GM12878 (cell line): ENCODE results near the gene REP15. TPM values are rescaled to one million over a fixed set of nuclear protein-coding genes. Genes with fewer than 3 reads are reported as not detected.

Experiments
- ATAC-seq: fragments of 200-7000 bp; cut with Tn5 transposase; 3 replicates; pipeline ENCODE4 v1.9.1; 2020; ENCODE audit warnings: mild to moderate bottlenecking, moderate library complexity
- BruUV-seq: library from RNA; stranded (reverse); fragments of 400-500 nt; replicated peaks from 2 replicates; lab custom pipeline; 2021; lab: Mats Ljungman, UMichigan
- CTCF ChIA-PET: fragments of 300-600 bp; sonication (Branson Sonifier 250); formaldehyde crosslinking; extraction: SDS; loops from one replicate; lab custom pipeline; 2021; ENCODE audit warnings: inconsistent platforms; lab: Yijun Ruan, JAX
- POLR2A ChIA-PET: fragments of 350-600 bp; formaldehyde crosslinking; extraction: SDS; loops from one replicate; lab custom pipeline; 2021; ENCODE audit warnings: inconsistent platforms; lab: Charles Lee
- RAD21 ChIA-PET: fragments of 300-600 bp; sonication (Branson Sonifier 250); formaldehyde crosslinking; loops from one replicate; lab custom pipeline; 2023; ENCODE audit warnings: antibody characterized with exemption; ENCODE audit not compliant: unreplicated experiment; lab: Charles Lee
- SMC1A ChIA-PET: fragments of 300-600 bp; sonication (Branson Sonifier 250); formaldehyde crosslinking; loops from one replicate; lab custom pipeline; 2023; ENCODE audit not compliant: unreplicated experiment, uncharacterized antibody; lab: Charles Lee
- DNase-seq: peaks from one replicate; pipeline ENCODE4 v3.0.0-alpha.2; 2011; ENCODE audit warnings: low read depth, low spot score
- FAIRE-seq: peaks from 3 replicates; lab custom pipeline; 2011; peaks lifted over from hg19 to GRCh38; lab: Jason Lieb, UNC
- H2AFZ ChIP-seq: 2 replicates; pipeline ENCODE4 v1.6.0; 2011; ENCODE audit warnings: low read depth, low read length, control low read depth; ENCODE audit not compliant: control insufficient read depth
- H3K27ac ChIP-seq: 2 replicates; pipeline ENCODE4 v1.5.1; 2011; ENCODE audit warnings: control low read depth; ENCODE audit not compliant: control insufficient read depth, insufficient read depth
- H3K27me3 ChIP-seq, 2 experiments: replicated peaks in 1 of 2; 2 replicates each; pipeline versions ENCODE4 v1.6.0 to v1.6.1; 2011; ENCODE audit warnings: low read length in 1 of 2; ENCODE audit not compliant: control insufficient read depth in 2 of 2, insufficient read depth in 2 of 2
- H3K36me3 ChIP-seq, 2 experiments: 2 replicates each; pipeline ENCODE4 v1.5.1; 2011; ENCODE audit warnings: low read length in 1 of 2; ENCODE audit not compliant: control insufficient read depth in 2 of 2, insufficient read depth in 2 of 2
- H3K4me1 ChIP-seq: 2 replicates; pipeline ENCODE4 v1.6.1; 2011; ENCODE audit warnings: mild to moderate bottlenecking, low read length, moderate library complexity, mixed read lengths; ENCODE audit not compliant: control insufficient read depth, insufficient read depth
- H3K4me2 ChIP-seq: 2 replicates; pipeline ENCODE4 v1.6.0; 2011; ENCODE audit warnings: control low read depth; ENCODE audit not compliant: control insufficient read depth, insufficient read depth
- H3K4me3 ChIP-seq: fragments of 200-600 bp; sonication (generic); 2 replicates; pipeline ENCODE4 v1.5.1; 2016
- H3K79me2 ChIP-seq: 2 replicates; pipeline ENCODE4 v1.6.0; 2011; ENCODE audit warnings: low read length; ENCODE audit not compliant: control insufficient read depth, insufficient read depth
- H3K9ac ChIP-seq: 2 replicates; pipeline ENCODE4 v1.8.0; 2011; ENCODE audit warnings: low read length, control low read depth, mixed read lengths; ENCODE audit not compliant: control insufficient read depth, insufficient read depth
- H3K9me3 ChIP-seq: replicated peaks from 3 replicates; pipeline ENCODE4 v1.5.1; 2011; ENCODE audit warnings: mild to moderate bottlenecking, low read length; ENCODE audit not compliant: control insufficient read depth, insufficient read depth
- H4K20me1 ChIP-seq: 2 replicates; pipeline ENCODE4 v1.6.0; 2011; ENCODE audit not compliant: control insufficient read depth, insufficient read depth
- ETV6 ChIP-seq, 2 experiments: fragments of 450-650 bp in 1 of 2; IDR thresholded peaks in 1 of 2; conservative IDR thresholded peaks in 1 of 2; 2 replicates each; pipeline ENCODE4 v1.6.1; 2014; ENCODE audit warnings: antibody characterized with exemption in 1 of 2, borderline replicate concordance in 1 of 2, low read depth in 1 of 2, mild to moderate bottlenecking in 1 of 2, moderate library complexity in 1 of 2
- IRF5 ChIP-seq: fragments of 450-650 bp; IDR thresholded peaks from 2 replicates; pipeline ENCODE4 v1.6.1; 2017; ENCODE audit warnings: borderline replicate concordance
- KLF5 ChIP-seq: fragments of 450-650 bp; IDR thresholded peaks from 2 replicates; pipeline ENCODE4 v1.6.1; 2014; ENCODE audit warnings: mild to moderate bottlenecking; ENCODE audit not compliant: partially characterized antibody
- PAX5 ChIP-seq: IDR thresholded peaks from 2 replicates; pipeline ENCODE4 v1.6.1; 2011; ENCODE audit warnings: low read depth, low read length, borderline replicate concordance
- PKNOX1 ChIP-seq: fragments of 450-650 bp; IDR thresholded peaks from 2 replicates; pipeline ENCODE4 v1.6.1; 2016; ENCODE audit warnings: mild to moderate bottlenecking
- RAD51 ChIP-seq: fragments of 450-650 bp; IDR thresholded peaks from 2 replicates; pipeline ENCODE4 v1.6.1; 2016; ENCODE audit warnings: moderate library complexity, mild to moderate bottlenecking, inconsistent platforms
- SREBF2 ChIP-seq: IDR thresholded peaks from 2 replicates; pipeline ENCODE4 v1.6.1; 2012; ENCODE audit warnings: mild to moderate bottlenecking, low read length
- ZBTB40 ChIP-seq: fragments of 450-650 bp; IDR thresholded peaks from 2 replicates; pipeline ENCODE4 v1.6.1; 2016; ENCODE audit warnings: mild to moderate bottlenecking, moderate library complexity, borderline replicate concordance
- ZNF207 ChIP-seq: fragments of 450-650 bp; IDR thresholded peaks from 2 replicates; pipeline ENCODE4 v1.6.1; 2014; ENCODE audit warnings: antibody characterized with exemption, mild to moderate bottlenecking, borderline replicate concordance
- ZZZ3 ChIP-seq: IDR thresholded peaks from 2 replicates; pipeline ENCODE4 v1.6.1; 2011; ENCODE audit warnings: low read depth; ENCODE audit not compliant: control insufficient read depth, insufficient read length
- WGBS: methylation state at CpG from one replicate; pipeline ENCODE4 v1.1.6; 2016; ENCODE audit warnings: low lambda C conversion rate; ENCODE audit not compliant: insufficient replicate concordance, insufficient coverage; ENCODE audit errors: missing lambda C conversion rate; 5-methylcytosine and 5-hydroxymethylcytosine counted together
- in situ Hi-C: fragments of 300-500 bp; cut with MboI; formaldehyde crosslinking; loops from 9 replicates; pipeline ENCODE4 v1.14.3; 2018; ENCODE audit warnings: mixed read lengths
- intact Hi-C: fragments of 100-400 bp; cut with micrococcal nuclease; formaldehyde crosslinking; loops from one replicate; pipeline ENCODE4 v1.14.2; 2022; ENCODE audit not compliant: unreplicated experiment
- polyA plus RNA-seq, 11 experiments: library from polyadenylated mRNA; depleted of rRNA in 4 of 11; unstranded in 6 of 11; stranded (reverse) in 5 of 11; fragments of >200 nt; fragmentation: Nextera tagmentation in 4 of 11; fragmentation: Illumina TruSeq in 1 of 11; extraction: Ambion mirVana in 4 of 11; extraction: Trizol in 1 of 11; gene quantifications; 1 replicate in 1 of 11; 2 replicates in 10 of 11; pipeline versions ENCODE4 v1.2.1 to v1.2.3, GENCODE V29; 2011 to 2016; ENCODE audit warnings: inconsistent platforms in 2 of 11, missing spikeins in 2 of 11, low read depth in 1 of 11
- total RNA-seq, 4 experiments: library from RNA; depleted of rRNA in 3 of 4; stranded (reverse); fragments of >200 nt in 3 of 4; fragmentation: Illumina TruSeq in 1 of 4; extraction: Trizol in 1 of 4; gene quantifications; 2 replicates each; pipeline versions ENCODE4 v1.2.1 to v1.2.3, GENCODE V29; 2013 to 2021

The REP15 gene
- total and polyA plus RNA-seq, 10 of the 15 experiments (the other 5 are each of a cell fraction or from before 2014, with no cell fraction given): not detected

GRCh38 chr12:27657296-27657695 lies 39.0 kb upstream of the REP15 start (continued):
- TF ChIP-seq ETV6 (conservative IDR thresholded peaks at IDR 0.05 in 1 of 2, IDR thresholded peaks at IDR 0.05 in 1 of 2; ENCODE audit: borderline replicate concordance in 1 of 2, low read depth in 1 of 2) (no peak), SREBF2 (no peak)

GRCh38 chr12:27665704-27666103 lies 30.5 kb upstream of the REP15 start:
- DNase-seq (no peak), FAIRE-seq (no peak), ATAC-seq (no peak)
- Histone ChIP-seq H2AFZ (no peak overlapping the region), H3K27ac (no peak overlapping the region), H3K36me3 (no peaks in the 10 kb centered on the region; a peak in 1 of 4 replicates), H3K79me2 (no peaks in the 10 kb centered on the region), H3K9me3 (no peaks in the 10 kb centered on the region), H3K27me3 (no peaks in the 10 kb centered on the region), H3K4me1 (no peaks in the 10 kb centered on the region), H3K4me2 (no peak overlapping the region), H4K20me1 (no peaks in the 10 kb centered on the region), H3K9ac (no peak overlapping the region), H3K4me3 (no peak overlapping the region)
- BruUV-seq: no TSS peak
- POLR2A ChIA-PET: no interaction called here
- in situ Hi-C loops (loop anchor here (25.0 kb wide), 1 partner anchor 228 kb away; the partner anchor contains the start of gene SMCO2), intact Hi-C loops (no loop called here)
- 74% methylated on average over 3 of the region's 3 CpGs for WGBS
- RAD21 ChIA-PET: no interaction called here
- SMC1A ChIA-PET: no interaction called here
- CTCF ChIA-PET: no interaction called here
- no peak for TF ChIP-seq ZBTB40
- no peak for TF ChIP-seq KLF5
- no peak for TF ChIP-seq ZNF207
- TF ChIP-seq ZZZ3: no peak
- TF ChIP-seq RAD51: no peak
- TF ChIP-seq IRF5: no peak
- TF ChIP-seq PKNOX1: no peak
- TF ChIP-seq PAX5: no peak
